ENCODE measurements around the gene ICE2.

Gene ICE2

GRCh38 chr15:60389261-60390077 lies 89.5 kb downstream of the ICE2 start:
- Histone ChIP-seq H3K9me3 (ENCODE audit: control insufficient read depth, insufficient read depth, low read length) (no peaks in the 10 kb centered on the region), H3K36me3 (ENCODE audit: insufficient read depth, low read length) (peaks cover 7% of the 10 kb centered on the region; the same call in 1 of the 2 replicates), H3K4me1 (ENCODE audit: insufficient read depth, low read length) (peaks cover 46% of the 10 kb centered on the region), H3K9ac (ENCODE audit: low read depth, low read length) (no peak overlapping the region)

- peaks cover 9% of the 10 kb centered on the region; the same call in 1 of the 2 replicates for H3K36me3 ChIP-seq (ENCODE audit: insufficient read depth, low read length)
- peaks cover 24% of the 10 kb centered on the region for H3K4me1 ChIP-seq (ENCODE audit: insufficient read depth, low read length)
- H3K9me3 ChIP-seq (ENCODE audit: control insufficient read depth, insufficient read depth, low read length): no peaks in the 10 kb centered on the region
- no peak overlapping the region for H3K9ac ChIP-seq (ENCODE audit: low read depth, low read length)
Measured at GRCh38 chr15:60387321-60387720, 91.6 kb downstream of the ICE2 start.

GRCh38 chr15:60386615-60387014 lies 92.3 kb downstream of the ICE2 start:
- H3K4me1 ChIP-seq (ENCODE audit: insufficient read depth, low read length): peaks cover 17% of the 10 kb centered on the region
- H3K9ac ChIP-seq (ENCODE audit: low read depth, low read length): no peak overlapping the region
- H3K36me3 ChIP-seq (ENCODE audit: insufficient read depth, low read length): peaks cover 9% of the 10 kb centered on the region; the same call in 1 of the 2 replicates
- no peaks in the 10 kb centered on the region for H3K9me3 ChIP-seq (ENCODE audit: control insufficient read depth, insufficient read depth, low read length)

GRCh38 chr15:60385620-60386552 lies 93.1 kb downstream of the ICE2 start:
- Histone ChIP-seq H3K4me1 (ENCODE audit: insufficient read depth, low read length) (peaks cover 10% of the 10 kb centered on the region), H3K9ac (ENCODE audit: low read depth, low read length) (no peak overlapping the region), H3K36me3 (ENCODE audit: insufficient read depth, low read length) (peaks cover 13% of the 10 kb centered on the region), H3K9me3 (ENCODE audit: control insufficient read depth, insufficient read depth, low read length) (no peaks in the 10 kb centered on the region)

- Histone ChIP-seq H3K9ac (ENCODE audit: low read depth, low read length) (no peak overlapping the region), H3K9me3 (ENCODE audit: control insufficient read depth, insufficient read depth, low read length) (no peaks in the 10 kb centered on the region), H3K36me3 (ENCODE audit: insufficient read depth, low read length) (peaks cover 22% of the 10 kb centered on the region), H3K4me1 (ENCODE audit: insufficient read depth, low read length) (peaks cover 10% of the 10 kb centered on the region; the same call in 1 of the 2 replicates)
Measured at GRCh38 chr15:60384526-60385126, 94.3 kb downstream of the ICE2 start.

DNA sequence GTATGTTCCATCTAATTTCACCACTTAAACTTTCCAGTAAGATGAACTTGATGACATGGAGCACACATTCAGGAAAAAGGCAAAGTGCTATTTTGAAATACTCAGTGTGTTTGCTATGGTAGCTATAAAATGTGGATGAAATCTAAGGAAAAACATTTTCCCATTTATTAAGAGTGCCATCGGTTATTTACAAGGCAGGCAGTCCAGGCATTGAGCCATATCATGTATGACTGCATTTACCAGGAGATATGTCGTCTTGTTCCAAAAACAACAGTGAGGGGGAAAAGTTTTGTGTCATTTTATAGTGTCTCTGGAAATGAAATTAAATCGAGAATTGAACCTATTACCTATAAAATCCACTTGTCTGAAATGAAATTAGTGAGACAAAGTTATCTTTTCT lies 94.9 kb downstream of the ICE2 start:
- H3K9ac ChIP-seq (ENCODE audit: low read depth, low read length): no peak overlapping the region
- no peaks in the 10 kb centered on the region for H3K9me3 ChIP-seq (ENCODE audit: control insufficient read depth, insufficient read depth, low read length)
- peaks cover 22% of the 10 kb centered on the region for H3K36me3 ChIP-seq (ENCODE audit: insufficient read depth, low read length)
- H3K4me1 ChIP-seq (ENCODE audit: insufficient read depth, low read length): peaks cover 8% of the 10 kb centered on the region; the same call in 1 of the 2 replicates

GRCh38 chr15:60382773-60383674 lies 95.9 kb downstream of the ICE2 start:
- Histone ChIP-seq H3K36me3 (ENCODE audit: insufficient read depth, low read length) (peaks cover 22% of the 10 kb centered on the region), H3K4me1 (ENCODE audit: insufficient read depth, low read length) (peaks cover 6% of the 10 kb centered on the region; the same call in 1 of the 2 replicates), H3K9me3 (ENCODE audit: control insufficient read depth, insufficient read depth, low read length) (no peaks in the 10 kb centered on the region), H3K9ac (ENCODE audit: low read depth, low read length) (no peak overlapping the region)

GRCh38 chr15:60381148-60381788 lies 97.7 kb downstream of the ICE2 start:
- H3K36me3 ChIP-seq (ENCODE audit: insufficient read depth, low read length): peaks cover 22% of the 10 kb centered on the region
- H3K4me1 ChIP-seq (ENCODE audit: insufficient read depth, low read length): peaks cover 6% of the 10 kb centered on the region; the same call in 1 of the 2 replicates
- no peaks in the 10 kb centered on the region for H3K9me3 ChIP-seq (ENCODE audit: control insufficient read depth, insufficient read depth, low read length)
- no peak overlapping the region for H3K9ac ChIP-seq (ENCODE audit: low read depth, low read length)

GRCh38 chr15:60379525-60380274 lies 99.2 kb downstream of the ICE2 start:
- Histone ChIP-seq H3K9me3 (ENCODE audit: control insufficient read depth, insufficient read depth, low read length) (no peaks in the 10 kb centered on the region), H3K4me1 (ENCODE audit: insufficient read depth, low read length) (peaks cover 18% of the 10 kb centered on the region), H3K36me3 (ENCODE audit: insufficient read depth, low read length) (peaks cover 22% of the 10 kb centered on the region), H3K9ac (ENCODE audit: low read depth, low read length) (no peak overlapping the region)

DNA sequence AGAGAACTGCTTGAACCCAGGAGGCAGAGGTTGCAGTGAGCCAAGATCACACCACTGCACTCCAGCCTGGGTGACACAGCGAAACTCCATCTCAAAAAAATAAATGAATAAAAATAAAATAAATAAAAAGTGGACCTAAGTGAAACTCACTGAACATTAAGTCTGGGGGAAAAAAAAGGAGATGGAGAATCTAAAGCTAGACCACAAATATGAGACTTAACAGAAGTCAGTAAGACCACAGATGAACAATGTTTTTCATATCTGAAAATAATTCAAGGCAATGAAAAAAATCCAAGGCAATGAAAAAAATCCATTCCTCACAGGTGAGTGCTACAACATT lies 99.8 kb downstream of the ICE2 start:
- no peaks in the 10 kb centered on the region for H3K9me3 ChIP-seq (ENCODE audit: control insufficient read depth, insufficient read depth, low read length)
- no peak overlapping the region for H3K9ac ChIP-seq (ENCODE audit: low read depth, low read length)
- peaks cover 27% of the 10 kb centered on the region for H3K36me3 ChIP-seq (ENCODE audit: insufficient read depth, low read length)
- peaks cover 23% of the 10 kb centered on the region for H3K4me1 ChIP-seq (ENCODE audit: insufficient read depth, low read length)

GRCh38 chr15:60376677-60377095 lies 102.3 kb downstream of the ICE2 start:
- H3K9ac ChIP-seq (ENCODE audit: low read depth, low read length): no peak overlapping the region
- no peaks in the 10 kb centered on the region for H3K9me3 ChIP-seq (ENCODE audit: control insufficient read depth, insufficient read depth, low read length)
- peaks cover 28% of the 10 kb centered on the region for H3K36me3 ChIP-seq (ENCODE audit: insufficient read depth, low read length)
- peaks cover 28% of the 10 kb centered on the region for H3K4me1 ChIP-seq (ENCODE audit: insufficient read depth, low read length)

DNA sequence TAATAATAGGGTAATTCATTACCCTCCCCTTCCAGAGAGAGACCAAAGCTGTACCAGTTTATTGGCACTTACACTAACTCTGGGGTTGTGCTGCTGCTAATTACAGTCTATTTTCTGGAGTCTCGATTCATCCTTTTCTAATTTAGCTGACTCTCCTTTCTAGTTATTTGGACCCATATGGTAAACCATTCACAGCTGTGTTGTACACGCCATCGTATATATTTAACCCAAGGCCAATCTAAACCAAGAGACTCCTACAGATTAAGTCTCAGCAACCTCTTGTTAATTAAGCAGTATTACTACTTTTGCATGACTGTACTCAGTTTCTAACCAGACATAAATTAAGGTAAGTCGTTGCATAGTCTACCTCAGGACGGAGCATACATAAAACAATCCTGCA lies 103.6 kb downstream of the ICE2 start:
- H3K9me3 ChIP-seq (ENCODE audit: control insufficient read depth, insufficient read depth, low read length): no peaks in the 10 kb centered on the region
- peaks cover 31% of the 10 kb centered on the region for H3K4me1 ChIP-seq (ENCODE audit: insufficient read depth, low read length)
- H3K36me3 ChIP-seq (ENCODE audit: insufficient read depth, low read length): peaks cover 34% of the 10 kb centered on the region
- H3K9ac ChIP-seq (ENCODE audit: low read depth, low read length): no peak overlapping the region
